Stimulated activated CD8-positive, alpha-beta memory T cell treated with anti-CD3 and anti-CD28 coated beads, Interleukin-4, amount 100 ng/mL, for 4 hours (primary cell): ENCODE measurements around the gene ARAP1.

Experiments
- DNase-seq, 2 donors: peaks; one replicate each; pipeline ENCODE4 v3.0.0-alpha.2; 2020; ENCODE audit warnings: low read depth in 2 of 2, low spot score in 1 of 2

The ARAP1 gene

GRCh38 chr11:72685560-72686480 lies 66.4 kb downstream of the ARAP1 start:
- peak in 1 of 2 donors; percentile 5 for DNase-seq

- DNase-seq: no peak
Measured at GRCh38 chr11:72684236-72684912, 67.8 kb downstream of the ARAP1 start.

DNA sequence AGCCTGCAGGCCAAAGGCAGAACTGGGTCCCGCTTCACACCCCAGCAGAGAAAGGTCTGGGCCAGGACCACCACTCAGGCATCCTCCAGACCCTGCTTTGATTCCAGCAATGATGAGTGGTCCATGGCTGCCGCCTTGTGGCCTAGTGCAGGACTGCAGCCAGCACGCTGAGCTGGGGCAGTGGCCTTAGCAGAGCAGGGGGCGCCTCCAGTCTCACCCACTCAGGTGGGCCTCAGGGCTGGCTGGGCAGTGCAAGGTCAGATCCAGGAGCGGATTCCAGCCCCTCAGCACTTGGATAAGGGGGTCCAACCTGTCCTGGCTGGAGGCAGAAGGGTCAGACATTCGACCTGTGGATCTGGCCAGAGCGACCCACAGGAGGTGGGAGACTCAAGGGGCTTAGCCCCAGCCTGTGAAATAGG lies 68.4 kb downstream of the ARAP1 start:
- DNase-seq: peak; percentile 29

- no peak for DNase-seq
Measured at GRCh38 chr11:72682858-72683243, 69.4 kb downstream of the ARAP1 start.

DNA sequence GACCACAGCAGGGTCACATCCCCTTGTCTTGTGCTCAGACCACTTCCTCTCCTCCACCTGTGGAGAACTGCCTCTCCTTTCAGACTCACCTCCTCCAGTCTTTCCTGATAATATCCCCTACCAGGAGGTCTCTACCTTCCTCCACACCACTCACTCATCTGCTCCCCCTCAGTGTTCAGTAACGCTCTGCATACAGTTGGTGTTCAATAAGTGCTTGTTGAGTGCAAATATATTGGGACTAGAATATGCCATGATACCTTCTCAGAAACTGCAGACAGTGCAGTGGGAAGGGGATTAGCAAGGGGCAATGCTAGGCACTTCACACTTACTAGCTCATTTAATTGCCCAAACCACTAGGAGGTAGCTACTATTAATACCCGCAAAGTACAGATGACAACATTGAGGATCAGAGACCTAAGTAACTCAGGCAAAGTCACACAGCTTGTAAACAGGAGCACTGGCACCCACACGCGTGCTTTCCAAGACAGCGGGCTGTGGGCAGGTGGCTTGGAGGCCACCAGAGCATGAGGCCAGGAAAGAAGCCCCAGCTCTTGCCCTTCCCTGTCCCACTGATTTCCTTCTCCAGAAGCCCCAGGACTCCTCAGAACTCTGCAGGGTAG lies 69.9 kb downstream of the ARAP1 start:
- no peak for DNase-seq

DNA sequence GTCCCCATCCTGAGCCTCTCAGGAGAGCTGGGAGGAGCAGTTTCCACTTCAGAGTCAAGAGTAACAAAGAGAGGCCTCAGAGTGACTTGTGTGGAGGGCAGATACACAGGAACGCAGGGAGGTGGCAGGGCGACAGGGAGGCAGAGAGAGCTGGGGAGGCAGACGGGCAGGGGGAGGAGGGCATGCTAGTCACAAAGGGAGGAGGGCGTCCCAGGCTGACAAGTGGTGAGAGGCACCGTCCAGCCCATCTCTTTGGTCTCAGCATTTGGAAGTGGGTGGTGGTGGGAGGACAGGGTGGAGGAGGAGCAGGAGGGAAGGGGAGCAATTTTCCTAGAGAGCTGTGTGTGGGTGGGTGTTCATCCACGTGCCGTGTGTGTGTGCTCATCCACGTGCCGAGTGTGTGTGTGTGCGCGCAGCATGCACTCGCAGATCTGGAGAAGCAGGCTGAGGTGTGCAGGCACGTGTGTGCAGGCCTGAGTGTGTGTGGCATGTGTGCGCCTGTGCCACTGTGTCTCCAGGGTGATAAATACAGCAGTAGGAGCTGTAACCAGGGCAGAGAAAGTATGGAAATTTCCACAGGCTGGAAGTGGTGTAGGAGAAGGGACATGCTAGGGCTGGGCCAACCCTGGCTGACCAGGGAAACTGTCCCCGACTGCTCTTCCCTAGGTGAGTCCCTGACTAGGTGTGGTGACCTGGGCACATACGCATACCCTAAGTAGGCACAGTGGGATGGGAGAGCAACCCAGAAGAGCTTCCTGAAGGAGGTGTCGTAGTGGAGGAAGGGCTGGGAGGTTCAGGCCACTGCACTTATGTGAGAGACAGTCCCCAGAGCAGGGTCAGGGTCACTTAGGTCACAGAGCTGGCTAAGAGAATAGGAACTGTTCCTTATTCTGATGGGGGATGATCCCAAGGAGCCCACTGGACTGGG lies 70.7 kb downstream of the ARAP1 start:
- no peak for DNase-seq

DNA sequence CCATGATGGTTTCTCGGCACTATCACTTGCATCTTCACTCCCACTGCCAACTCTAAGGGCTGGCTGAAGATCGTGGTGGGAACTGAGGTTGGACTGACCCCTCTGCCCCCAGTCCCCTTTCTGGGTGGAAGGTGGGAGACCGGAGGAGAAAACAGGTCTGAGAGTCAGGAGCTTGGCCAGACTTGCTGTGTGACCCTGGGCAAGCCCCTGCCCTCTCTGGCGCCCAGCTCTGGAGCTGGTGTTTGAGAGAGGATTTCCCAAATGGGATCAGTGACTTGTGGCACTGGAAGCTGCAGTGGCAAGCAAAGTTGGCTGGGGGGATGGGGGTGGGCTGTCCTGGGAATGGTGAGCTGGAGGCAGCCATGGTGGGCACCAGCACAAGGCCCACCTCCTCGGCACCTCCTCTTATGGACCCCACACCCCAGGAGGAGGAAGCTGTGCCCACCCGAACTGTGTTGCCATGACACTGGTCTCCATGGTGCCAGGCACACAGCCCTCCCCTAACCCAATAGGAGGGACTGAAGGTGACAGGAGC lies 71.5 kb downstream of the ARAP1 start:
- DNase-seq: no peak

GRCh38 chr11:72679869-72680268 lies 72.3 kb downstream of the ARAP1 start:
- no peak for DNase-seq

DNA sequence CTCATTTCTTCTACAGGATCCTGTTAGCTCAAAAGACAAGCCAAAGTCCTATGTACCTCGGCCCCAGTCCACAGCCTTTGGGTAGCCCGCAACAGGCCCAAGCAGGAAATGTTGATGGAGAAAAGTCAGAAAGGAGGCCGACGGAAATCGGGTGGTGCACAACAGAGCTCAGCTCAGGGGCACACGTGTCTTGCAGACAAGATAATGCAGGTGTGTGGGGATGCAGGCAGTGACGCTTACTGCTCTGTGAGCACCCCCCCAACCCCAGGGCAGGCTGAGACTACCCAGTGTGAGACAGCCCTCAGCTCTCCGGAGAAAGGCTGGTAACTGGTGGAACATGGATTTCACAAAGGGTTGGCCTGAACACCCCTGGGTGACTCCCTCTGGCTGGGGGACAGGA lies 73.7 kb downstream of the ARAP1 start:
- DNase-seq: no peak

DNA sequence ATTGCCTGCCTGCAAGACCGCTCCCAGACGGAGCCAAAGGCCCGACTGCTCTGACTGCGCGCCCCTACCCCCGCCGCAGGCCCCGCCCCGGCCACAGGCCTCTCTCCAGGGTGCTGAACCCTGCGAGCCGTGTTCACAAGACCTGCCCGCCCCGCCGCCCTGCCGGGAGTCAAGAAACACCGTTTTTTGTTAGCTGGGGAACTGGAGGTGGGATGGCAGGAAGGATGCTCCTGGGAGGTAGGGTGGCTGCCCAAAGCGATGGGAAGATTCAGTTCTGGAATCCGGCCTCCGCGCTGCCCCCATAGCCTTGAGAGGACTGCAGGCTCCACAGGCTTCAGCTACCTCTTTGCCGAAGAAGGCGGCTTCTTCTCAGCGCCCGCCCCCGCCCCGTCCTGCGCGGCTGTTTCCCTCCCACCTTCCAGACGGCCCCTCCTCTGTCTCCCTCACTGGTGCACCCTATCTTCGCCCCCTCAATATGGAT lies 75.3 kb downstream of the ARAP1 start:
- DNase-seq: peak in 1 of 2 donors; percentile 22

DNA sequence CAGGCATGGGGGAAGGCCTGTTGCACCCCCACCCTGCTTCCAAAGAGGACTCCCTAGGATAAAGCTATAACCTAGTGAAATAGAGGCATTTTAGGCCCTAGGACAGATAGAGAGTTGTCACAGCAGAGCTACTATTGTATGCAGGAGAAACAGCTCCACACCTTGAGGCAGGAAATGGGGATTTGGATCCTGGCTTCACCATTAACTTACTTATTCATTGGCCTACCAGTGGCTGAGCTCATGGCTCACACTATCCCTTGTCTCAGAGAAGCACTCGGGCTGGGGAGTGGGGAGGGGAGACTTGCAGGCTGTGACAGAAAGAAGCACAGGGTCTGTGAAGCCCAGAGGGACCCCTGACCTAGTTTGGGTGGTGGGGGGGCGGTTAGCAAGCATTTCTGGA lies 77.0 kb downstream of the ARAP1 start:
- no peak for DNase-seq

DNA sequence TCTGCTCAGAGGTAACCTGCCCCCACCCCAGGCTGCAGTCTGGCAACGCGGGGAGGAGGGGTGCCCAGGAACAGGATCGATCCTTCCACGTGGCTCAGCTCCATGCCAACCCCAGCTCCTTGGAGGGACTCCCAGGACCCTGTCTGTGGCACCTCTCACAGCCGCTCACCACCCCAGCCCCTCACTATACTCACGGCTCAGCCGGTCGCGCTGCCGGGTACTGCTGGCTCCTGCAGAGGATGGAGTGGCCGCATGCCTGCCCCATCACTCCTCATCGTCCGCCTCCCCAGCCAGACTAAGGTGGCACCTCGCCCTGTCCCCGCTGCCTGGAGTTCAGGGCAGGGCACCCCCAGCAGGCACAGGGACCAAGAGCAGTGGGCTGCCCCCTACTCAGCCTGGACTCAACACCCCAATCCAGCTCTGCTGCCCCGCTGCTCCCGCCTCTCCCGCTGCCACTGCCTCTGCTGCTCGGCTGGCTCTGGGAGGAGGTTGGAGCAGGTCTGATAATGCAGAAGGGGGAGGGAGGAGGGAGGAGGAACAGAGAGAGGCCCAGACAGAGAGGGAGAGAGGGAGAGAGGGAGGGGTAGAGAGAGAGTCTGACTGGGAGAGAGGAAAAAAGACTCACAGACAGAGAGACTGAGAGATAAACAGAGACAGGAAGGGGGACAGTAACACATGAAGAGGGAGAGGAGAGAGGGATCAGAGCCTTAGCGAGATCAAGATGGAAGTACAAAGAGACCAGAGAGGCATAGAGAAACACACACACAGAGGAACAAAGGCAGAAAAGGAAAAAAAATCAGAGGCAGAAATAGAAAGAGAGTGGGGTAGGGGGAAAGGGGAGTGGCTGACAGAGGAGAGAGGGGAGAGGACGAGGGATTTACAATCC lies 78.0 kb downstream of the ARAP1 start, which contains the start of gene PDE2A:
Gene PDE2A, minus strand, starts transcription at position 480 of the 886 bp plus-strand sequence. Its CDS starts 215 bp downstream, at position 265.
- no peak for DNase-seq

GRCh38 chr11:72673284-72673942 lies 78.8 kb downstream of the ARAP1 start:
- no peak for DNase-seq

DNA sequence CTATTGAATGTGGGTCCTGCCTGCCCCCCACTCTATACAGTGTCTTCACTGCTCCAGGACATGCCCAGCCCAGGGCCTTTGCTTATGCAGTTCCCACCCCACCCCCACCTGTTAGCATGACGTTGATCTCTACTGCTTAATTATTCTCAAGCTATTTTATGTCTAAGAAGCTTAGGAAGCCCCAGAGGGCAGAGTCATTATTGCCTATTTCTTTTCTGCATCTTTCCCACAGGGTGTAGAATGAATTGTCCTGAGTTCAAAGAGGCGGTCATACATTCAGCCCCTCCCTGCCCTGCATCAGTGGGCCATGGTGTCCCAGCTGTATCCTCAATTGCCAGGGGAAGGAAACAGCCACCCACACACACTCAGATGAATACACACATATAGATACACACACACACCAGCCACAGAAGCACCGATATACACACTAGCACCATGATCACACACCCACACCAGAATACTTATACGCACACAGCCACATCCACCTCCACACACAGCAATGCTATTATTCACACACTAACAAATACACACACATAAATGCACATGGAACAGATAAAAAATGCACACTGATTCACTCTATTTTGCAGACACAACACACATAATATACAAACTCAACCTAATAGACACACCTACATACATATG lies 79.5 kb downstream of the ARAP1 start:
- DNase-seq: no peak

DNA sequence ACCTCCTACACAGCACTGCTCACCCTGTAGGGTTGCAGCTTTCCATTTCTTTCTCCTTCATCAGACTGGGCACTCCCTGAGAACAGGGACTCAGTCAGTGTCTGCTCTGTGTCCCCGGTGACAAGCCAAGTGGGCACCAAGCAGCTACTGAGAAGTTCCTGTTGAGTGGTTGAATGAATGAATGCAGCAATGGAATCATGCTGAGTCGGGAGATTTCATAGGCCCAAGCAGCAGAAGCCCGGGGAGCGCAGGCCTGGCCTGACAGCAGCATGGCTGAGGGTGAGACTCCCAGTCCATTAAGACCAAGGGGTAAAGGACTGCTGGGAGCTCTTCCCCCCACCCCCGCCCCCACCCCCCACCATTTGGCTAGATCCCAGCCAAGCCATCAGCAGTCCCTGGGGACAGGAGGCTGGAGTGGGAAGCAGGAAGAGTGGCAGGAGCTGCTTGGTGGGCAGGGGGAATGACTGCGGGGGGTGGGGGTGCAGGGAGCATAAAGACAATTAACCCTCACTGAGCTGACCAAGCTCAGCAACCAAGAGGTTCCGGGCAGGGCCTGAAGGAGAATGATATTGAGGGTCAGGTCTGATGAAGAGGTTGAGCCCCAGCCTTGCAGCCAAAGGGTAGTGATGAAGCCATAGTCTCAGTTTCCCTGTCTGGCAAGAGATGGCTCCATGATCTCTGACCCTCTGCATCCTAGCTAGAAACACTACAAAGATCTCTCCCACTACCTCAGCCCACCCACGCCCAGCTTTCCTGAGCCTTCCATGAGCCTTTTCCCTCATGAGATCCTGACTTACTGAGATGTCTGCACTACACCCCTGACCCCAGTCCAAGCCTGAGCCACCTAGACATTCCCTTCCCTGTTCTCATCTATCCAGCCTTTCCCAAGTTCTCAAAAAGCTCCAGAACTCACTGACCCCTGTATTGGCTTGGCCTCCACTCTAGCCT lies 80.8 kb downstream of the ARAP1 start:
- no peak for DNase-seq

GRCh38 chr11:72670041-72670440 lies 82.2 kb downstream of the ARAP1 start:
- no peak for DNase-seq

GRCh38 chr11:72669527-72669926 lies 82.7 kb downstream of the ARAP1 start:
- DNase-seq: no peak
